SK-N-SH (cell line): Measurements from ENCODE around the gene CELSR1. TPM values are rescaled to one million over a fixed set of nuclear protein-coding genes. Genes with fewer than 3 reads are reported as not detected.

Source experiments
- CTCF ChIA-PET: fragments of 300-600, 350-600 bp; formaldehyde crosslinking; extraction: SDS; loops from one replicate; lab custom pipeline; 2021; lab: Yijun Ruan, JAX
- POLR2A ChIA-PET: fragments of 350-600 bp; sonication (Branson Sonifier 250); formaldehyde crosslinking; extraction: SDS; loops from one replicate; lab custom pipeline; 2020; ENCODE audit warnings: antibody characterized with exemption, inconsistent platforms; lab: Yijun Ruan, JAX
- DNase-seq: peaks from one replicate; pipeline ENCODE4 v3.0.0; 2012
- H2AFZ ChIP-seq: fragments of 200-600 bp; sonication (generic); 2 replicates; pipeline ENCODE4 v1.8.1; 2016; ENCODE audit warnings: antibody characterized with exemption, mild to moderate bottlenecking, low read depth
- H3F3A ChIP-seq: fragments of 200-600 bp; sonication (generic); replicated peaks from 2 replicates; pipeline ENCODE3; 2016; ENCODE audit warnings: antibody characterized with exemption, mild to moderate bottlenecking; ENCODE audit not compliant: insufficient read depth
- H3K27ac ChIP-seq, 2 experiments: fragments of 200-500 bp in 1 of 2; fragments of 200-600 bp in 1 of 2; sonication (Bioruptor generic) in 1 of 2; sonication (generic), shearing (Covaris generic) in 1 of 2; 2 replicates each; pipeline versions ENCODE4 v1.5.1 to v1.6.1; 2014 to 2016; ENCODE audit warnings: low read depth in 2 of 2, inconsistent platforms in 1 of 2, low read length in 1 of 2, mild to moderate bottlenecking in 1 of 2, mixed read lengths in 1 of 2
- H3K27me3 ChIP-seq: fragments of 200-600 bp; sonication (generic), shearing (Covaris generic); 2 replicates; pipeline ENCODE4 v1.6.1; 2016; ENCODE audit warnings: mixed run types; ENCODE audit not compliant: insufficient read depth
- H3K36me3 ChIP-seq, 2 experiments: fragments of 200-500 bp in 1 of 2; fragments of 200-600 bp in 1 of 2; sonication (Bioruptor generic) in 1 of 2; sonication (generic) in 1 of 2; replicated peaks in 1 of 2; 2 replicates each; pipeline versions ENCODE3 to v1.5.1; 2014 to 2016; ENCODE audit warnings: low read length in 1 of 2, mild to moderate bottlenecking in 1 of 2; ENCODE audit not compliant: insufficient read depth in 2 of 2, control insufficient read depth in 1 of 2
- H3K4me1 ChIP-seq, 2 experiments: fragments of 200-500 bp in 1 of 2; fragments of 200-600 bp in 1 of 2; sonication (Bioruptor generic) in 1 of 2; sonication (generic), shearing (Covaris generic) in 1 of 2; 2 replicates each; pipeline versions ENCODE4 v1.5.1 to v1.6.1; 2014 to 2016; ENCODE audit warnings: low read depth in 1 of 2, low read length in 1 of 2, mixed run types in 1 of 2; ENCODE audit not compliant: insufficient read depth in 2 of 2, control insufficient read depth in 1 of 2
- H3K4me2 ChIP-seq: fragments of 200-600 bp; sonication (generic), shearing (Covaris generic); 2 replicates; pipeline ENCODE4 v1.6.1; 2017; ENCODE audit warnings: mixed run types
- H3K4me3 ChIP-seq, 2 experiments: fragments of 200-500 bp in 1 of 2; fragments of 200-600 bp in 1 of 2; sonication (Bioruptor generic) in 1 of 2; sonication (generic), shearing (Covaris generic) in 1 of 2; 2 replicates each; pipeline versions ENCODE4 v1.5.1 to v1.8.1; 2014 to 2016; ENCODE audit warnings: low read depth in 2 of 2, inconsistent platforms in 1 of 2, low read length in 1 of 2, mild to moderate bottlenecking in 1 of 2, mixed read lengths in 1 of 2, moderate library complexity in 1 of 2
- H3K79me2 ChIP-seq: fragments of 200-600 bp; sonication (generic); 2 replicates; pipeline ENCODE4 v1.8.1; 2017; ENCODE audit warnings: mild to moderate bottlenecking; ENCODE audit not compliant: insufficient read depth
- H3K9ac ChIP-seq: fragments of 200-600 bp; sonication (generic); 2 replicates; pipeline ENCODE4 v1.6.1; 2017; ENCODE audit warnings: mixed run types
- H3K9me2 ChIP-seq: fragments of 200-600 bp; sonication (generic); 2 replicates; pipeline ENCODE4 v1.6.1; 2017; ENCODE audit warnings: mixed run types
- H3K9me3 ChIP-seq: fragments of 200-600 bp; sonication (generic); 2 replicates; pipeline ENCODE4 v1.6.1; 2017; ENCODE audit warnings: mixed run types, mild to moderate bottlenecking, moderate library complexity
- H4K20me1 ChIP-seq: fragments of 200-600 bp; sonication (generic); 2 replicates; pipeline ENCODE4 v1.6.1; 2017; ENCODE audit warnings: mild to moderate bottlenecking, mixed run types; ENCODE audit not compliant: insufficient read depth
- CHD2 ChIP-seq: fragments of 150-350 bp; IDR thresholded peaks from 2 replicates; pipeline ENCODE4 v1.6.1; 2018; ENCODE audit warnings: low read length; ENCODE audit not compliant: partially characterized antibody
- ELF1 ChIP-seq: IDR thresholded peaks from 2 replicates; pipeline ENCODE4 v1.4.0; 2012
- FOSL2 ChIP-seq: IDR thresholded peaks from 2 replicates; pipeline ENCODE4 v1.4.0; 2012; ENCODE audit warnings: low read depth, mild to moderate bottlenecking, moderate library complexity, borderline replicate concordance
- FOXJ3 ChIP-seq: sonication (generic); formaldehyde crosslinking; IDR thresholded peaks from 2 replicates; pipeline ENCODE4 v1.5.1; 2020; ENCODE audit warnings: mild to moderate bottlenecking, missing genetic modification reagents
- FOXM1 ChIP-seq: IDR thresholded peaks from 2 replicates; pipeline ENCODE4 v1.4.0; 2012; ENCODE audit warnings: low read depth, mild to moderate bottlenecking
- GABPA ChIP-seq: IDR thresholded peaks from 2 replicates; pipeline ENCODE4 v1.4.0; 2012; ENCODE audit warnings: low read depth, mild to moderate bottlenecking
- GATA2 ChIP-seq: sonication (generic); formaldehyde crosslinking; IDR thresholded peaks from 2 replicates; pipeline ENCODE4 v1.5.0; 2020; ENCODE audit warnings: mild to moderate bottlenecking, missing genetic modification reagents
- MXI1 ChIP-seq: IDR thresholded peaks from 2 replicates; pipeline ENCODE4 v1.6.1; 2012; ENCODE audit warnings: mild to moderate bottlenecking, low read depth, low read length, improper control_type of control experiment
- NFIC ChIP-seq: IDR thresholded peaks from 2 replicates; pipeline ENCODE4 v1.4.0; 2012; ENCODE audit warnings: borderline replicate concordance
- NRF1 ChIP-seq: IDR thresholded peaks from 2 replicates; pipeline ENCODE4 v1.6.1; 2012; ENCODE audit warnings: low read depth, mild to moderate bottlenecking, low read length
- RAD21 ChIP-seq: IDR thresholded peaks from 2 replicates; pipeline ENCODE4 v1.6.1; 2012; ENCODE audit warnings: mild to moderate bottlenecking, low read length
- RCOR1 ChIP-seq: fragments of 150-350 bp; IDR thresholded peaks from 2 replicates; pipeline ENCODE4 v1.6.1; 2017; ENCODE audit warnings: antibody characterized with exemption, low read length
- RFX5 ChIP-seq: IDR thresholded peaks from 2 replicates; pipeline ENCODE4 v1.6.1; 2012; ENCODE audit warnings: mild to moderate bottlenecking, improper control_type of control experiment, low read length
- RXRA ChIP-seq: IDR thresholded peaks from 2 replicates; pipeline ENCODE4 v1.4.0; 2012; ENCODE audit warnings: low read depth, mild to moderate bottlenecking, borderline replicate concordance
- SIN3A ChIP-seq: IDR thresholded peaks from 2 replicates; pipeline ENCODE4 v1.6.1; 2012; ENCODE audit warnings: low read depth, mild to moderate bottlenecking, low read length, moderate library complexity, borderline replicate concordance
- TAF1 ChIP-seq: IDR thresholded peaks from 2 replicates; pipeline ENCODE4 v1.6.1; 2012; ENCODE audit warnings: low read depth, mild to moderate bottlenecking, low read length, moderate library complexity, borderline replicate concordance
- TCF12 ChIP-seq: IDR thresholded peaks from 2 replicates; pipeline ENCODE4 v1.4.0; 2012
- WGBS: methylation state at CpG from one replicate; pipeline ENCODE4 v1.1.6; 2017; ENCODE audit warnings: low lambda C conversion rate; 5-methylcytosine and 5-hydroxymethylcytosine counted together
- polyA plus RNA-seq, 3 experiments: library from polyadenylated mRNA; depleted of rRNA; stranded (reverse); fragments of >200 nt; gene quantifications; 2 replicates each; pipeline ENCODE4 v1.2.3, GENCODE V29; 2012
- TF ChIP-seq, protein P1 (sequence below): IDR thresholded peaks from 2 replicates; pipeline ENCODE4 v1.4.0; 2012; ENCODE audit warnings: low read depth, borderline replicate concordance
- TF ChIP-seq, protein P2 (sequence below): IDR thresholded peaks from 2 replicates; pipeline ENCODE4 v1.4.0; 2012; ENCODE audit warnings: low read depth, borderline replicate concordance

Gene CELSR1
- polyA plus RNA-seq, 1 of the 3 experiments (the other 2 are of a cell fraction) = 5.0 TPM

DNA sequence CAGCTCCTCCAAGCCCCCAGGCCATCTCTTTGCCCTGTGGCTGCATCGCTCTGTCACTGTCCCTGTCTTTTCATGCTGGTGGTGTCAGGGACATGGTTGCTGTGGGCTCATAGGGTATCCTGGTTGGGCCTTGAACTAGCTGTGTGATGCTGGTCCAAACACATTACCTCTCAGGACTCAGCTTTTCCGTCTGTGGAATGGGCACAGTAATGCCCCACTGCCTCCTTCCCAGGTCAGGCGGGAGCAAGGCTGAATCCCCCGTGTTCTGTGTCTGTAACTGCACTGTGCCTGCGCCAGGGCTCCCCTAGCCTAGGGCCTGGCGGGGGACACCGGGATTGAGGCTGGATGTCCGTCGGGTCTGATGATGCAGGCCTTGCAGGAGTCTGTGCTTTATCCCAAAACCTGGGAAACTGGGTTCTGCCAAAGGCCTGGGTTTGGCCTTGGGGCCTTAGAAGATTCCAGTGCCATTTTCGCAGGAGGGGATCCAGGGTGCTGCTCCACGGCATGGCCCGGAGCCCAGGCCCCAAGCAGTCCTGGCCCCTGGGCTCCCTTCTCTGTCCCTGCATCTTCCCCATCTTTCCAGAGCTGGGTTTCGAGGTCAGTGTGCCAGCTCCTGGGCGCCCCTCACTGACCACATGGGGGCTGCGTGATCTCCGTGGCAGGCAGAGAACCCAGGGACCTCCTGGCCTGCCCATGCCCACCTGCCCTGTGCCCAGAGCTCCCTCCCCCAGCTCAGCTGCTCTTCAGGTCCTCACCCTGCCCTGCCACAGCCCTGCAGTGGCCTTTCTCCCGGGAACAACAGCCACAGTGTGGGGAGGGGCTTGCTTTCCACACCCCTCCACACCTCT lies 32.7 kb upstream of the CELSR1 start:
- POLR2A ChIA-PET = no interaction called here
- CTCF ChIA-PET = interaction anchor here (0.8 to 1.9 kb wide), 2 partner anchors 99 to 172 kb away, joined by 5 to 7 read pairs; no protein-coding TSS in a partner anchor
- WGBS = 37% methylated on average over 5 of the region's 17 CpGs

GRCh38 chr22:46569055-46569847 lies 31.8 kb upstream of the CELSR1 start:
- POLR2A ChIA-PET = no interaction called here
- 76% methylated on average over 19 of the region's 23 CpGs for WGBS
- Histone ChIP-seq H3K9me3 (no peaks in the 10 kb centered on the region), H3K79me2 (no peaks in the 10 kb centered on the region)
- TF ChIP-seq RXRA (no peak), MXI1 (no peak), GABPA (no peak), SIN3A (no peak), ELF1 (no peak), CHD2 (no peak), RAD21 (no peak)
- TF ChIP-seq, protein P1, sequence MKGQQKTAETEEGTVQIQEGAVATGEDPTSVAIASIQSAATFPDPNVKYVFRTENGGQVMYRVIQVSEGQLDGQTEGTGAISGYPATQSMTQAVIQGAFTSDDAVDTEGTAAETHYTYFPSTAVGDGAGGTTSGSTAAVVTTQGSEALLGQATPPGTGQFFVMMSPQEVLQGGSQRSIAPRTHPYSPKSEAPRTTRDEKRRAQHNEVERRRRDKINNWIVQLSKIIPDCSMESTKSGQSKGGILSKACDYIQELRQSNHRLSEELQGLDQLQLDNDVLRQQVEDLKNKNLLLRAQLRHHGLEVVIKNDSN = no peak
- TF ChIP-seq, all 33 proteins: peak for 0
- Histone ChIP-seq H3K27ac (no peak overlapping the region), H4K20me1 (no peaks in the 10 kb centered on the region), H3K4me3 (no peak overlapping the region), H3K4me1 (peaks cover 0 to 3% of the 10 kb centered on the region in 2 experiments; a peak in 1 of 4 replicates), H3F3A (peaks cover 5% of the 10 kb centered on the region), H3K27me3 (no peaks in the 10 kb centered on the region), H3K36me3 (no peaks in the 10 kb centered on the region), H2AFZ (no peak overlapping the region), H3K9ac (no peak overlapping the region), H3K9me2 (no peaks in the 10 kb centered on the region), H3K4me2 (no peak overlapping the region)
- CTCF ChIA-PET = interaction anchor here (1.9 kb wide), 1 partner anchor 100 kb away, joined by 7 read pairs; no protein-coding TSS in a partner anchor
- no peak for DNase-seq

More for the DNA sequence above, 32.7 kb upstream of the CELSR1 start:
- Histone ChIP-seq H3K9ac (no peak overlapping the region), H3K4me1 (peaks cover 0 to 3% of the 10 kb centered on the region in 2 experiments; a peak in 1 of 4 replicates), H3K36me3 (no peaks in the 10 kb centered on the region), H3K9me3 (no peaks in the 10 kb centered on the region), H3K4me3 (no peak overlapping the region), H2AFZ (no peak overlapping the region), H3K27ac (no peak overlapping the region), H3K9me2 (no peaks in the 10 kb centered on the region), H3K4me2 (no peak overlapping the region), H3K27me3 (no peaks in the 10 kb centered on the region), H3F3A (peaks cover 5% of the 10 kb centered on the region), H4K20me1 (no peaks in the 10 kb centered on the region), H3K79me2 (no peaks in the 10 kb centered on the region)
- TF ChIP-seq NFIC (no peak), FOSL2 (no peak), NRF1 (no peak), FOXM1 (no peak), TAF1 (no peak), RFX5 (no peak), GATA2 (CRISPR knock-in tag) (no peak), CHD2 (no peak), RXRA (no peak), RCOR1 (no peak), TCF12 (no peak), SIN3A (no peak), FOXJ3 (no peak)
- TF ChIP-seq, protein P1 = no peak
- TF ChIP-seq, protein P2, sequence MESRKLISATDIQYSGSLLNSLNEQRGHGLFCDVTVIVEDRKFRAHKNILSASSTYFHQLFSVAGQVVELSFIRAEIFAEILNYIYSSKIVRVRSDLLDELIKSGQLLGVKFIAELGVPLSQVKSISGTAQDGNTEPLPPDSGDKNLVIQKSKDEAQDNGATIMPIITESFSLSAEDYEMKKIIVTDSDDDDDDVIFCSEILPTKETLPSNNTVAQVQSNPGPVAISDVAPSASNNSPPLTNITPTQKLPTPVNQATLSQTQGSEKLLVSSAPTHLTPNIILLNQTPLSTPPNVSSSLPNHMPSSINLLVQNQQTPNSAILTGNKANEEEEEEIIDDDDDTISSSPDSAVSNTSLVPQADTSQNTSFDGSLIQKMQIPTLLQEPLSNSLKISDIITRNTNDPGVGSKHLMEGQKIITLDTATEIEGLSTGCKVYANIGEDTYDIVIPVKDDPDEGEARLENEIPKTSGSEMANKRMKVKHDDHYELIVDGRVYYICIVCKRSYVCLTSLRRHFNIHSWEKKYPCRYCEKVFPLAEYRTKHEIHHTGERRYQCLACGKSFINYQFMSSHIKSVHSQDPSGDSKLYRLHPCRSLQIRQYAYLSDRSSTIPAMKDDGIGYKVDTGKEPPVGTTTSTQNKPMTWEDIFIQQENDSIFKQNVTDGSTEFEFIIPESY = no peak
- no peak for DNase-seq
